H4 (cell line): ENCODE results near the gene PHF23. TPM values are rescaled to one million over a fixed set of nuclear protein-coding genes. Genes with fewer than 3 reads are reported as not detected.

Experiments
- DNase-seq: peaks from one replicate; pipeline ENCODE4 v3.0.0-alpha.2; 2015; ENCODE audit warnings: low spot score
- total RNA-seq: library from RNA; depleted of rRNA; stranded (reverse); fragments of >200 nt; shearing (Covaris generic); gene quantifications from 2 replicates; pipeline ENCODE4 v1.2.3, GENCODE V29; 2014; rRNA removed

The PHF23 gene
- total RNA-seq, result 37.5 and 45.3 TPM in 2 replicates

- DNase-seq, result peak; percentile 96
Measured at GRCh38 chr17:7239091-7240027, at the start of gene PHF23. Gene PHF23 (minus strand): TSS chr17:7239457. CDS start chr17:7239279, 178 bp downstream.

- no peak for DNase-seq
Measured at GRCh38 chr17:7285679-7286078, 46.4 kb upstream of the PHF23 start.

- DNase-seq, result no peak
Measured at GRCh38 chr17:7284911-7285310, 45.7 kb upstream of the PHF23 start.

GRCh38 chr17:7283471-7284216 lies 44.4 kb upstream of the PHF23 start:
- DNase-seq, result no peak

- DNase-seq, result no peak
Measured at GRCh38 chr17:7282752-7283321, 43.6 kb upstream of the PHF23 start.

- DNase-seq, result no peak
Measured at GRCh38 chr17:7281953-7282751, 42.9 kb upstream of the PHF23 start.

- peak; percentile 73 for DNase-seq
Measured at GRCh38 chr17:7281074-7281952, 42.1 kb upstream of the PHF23 start, which contains the start of gene SLC2A4. Gene SLC2A4 (plus strand): TSS chr17:7281718. CDS start chr17:7281935, 217 bp downstream.

- peak; percentile 64 for DNase-seq
Measured at GRCh38 chr17:7280519-7281073, 41.3 kb upstream of the PHF23 start.

GRCh38 chr17:7279448-7279847 lies 40.2 kb upstream of the PHF23 start:
- no peak for DNase-seq

GRCh38 chr17:7266784-7267183 lies 27.5 kb upstream of the PHF23 start:
- DNase-seq, result no peak

GRCh38 chr17:7263801-7264078 lies 24.5 kb upstream of the PHF23 start:
- no peak for DNase-seq

- DNase-seq, result no peak
Measured at GRCh38 chr17:7262935-7263800, 23.9 kb upstream of the PHF23 start.

GRCh38 chr17:7262192-7262934 lies 23.1 kb upstream of the PHF23 start, which contains the start of gene CLDN7:
Gene CLDN7 (minus strand): TSS chr17:7262478. CDS start chr17:7262043, 435 bp downstream.
- DNase-seq, result no peak

- DNase-seq, result no peak
Measured at GRCh38 chr17:7261379-7262191, 22.3 kb upstream of the PHF23 start.

- DNase-seq, result no peak
Measured at GRCh38 chr17:7260651-7261378, 21.6 kb upstream of the PHF23 start.

GRCh38 chr17:7260151-7260550 lies 20.9 kb upstream of the PHF23 start:
- no peak for DNase-seq

GRCh38 chr17:7259555-7259889 lies 20.3 kb upstream of the PHF23 start:
- no peak for DNase-seq
